Glomerular endothelial cell (primary cell): Measurements from ENCODE around the gene CD79B. TPM values are rescaled to one million over a fixed set of nuclear protein-coding genes. Genes with fewer than 3 reads are reported as not detected.

ENCODE experiments used
- DNase-seq: peaks from one replicate; pipeline ENCODE4 v3.0.0-alpha.2; 2011; ENCODE audit warnings: low read depth, low spot score; ENCODE audit errors: extremely low read depth
- total RNA-seq: library from RNA; depleted of rRNA; stranded (reverse); fragments of >200 nt; gene quantifications from 2 replicates; pipeline ENCODE4 v1.2.3, GENCODE V29; 2015

The CD79B gene
- total RNA-seq, 1 donor from 2014 or later: 0.70 TPM

- no peak for DNase-seq
These were observed 22.4 kb upstream of the CD79B start for GRCh38 chr17:63954402-63955063.

GRCh38 chr17:63950940-63951907 lies 19.1 kb upstream of the CD79B start:
- no peak for DNase-seq

- DNase-seq: no peak
These were observed 17.6 kb upstream of the CD79B start for GRCh38 chr17:63949576-63950250.

- DNase-seq: no peak
These were observed 16.4 kb upstream of the CD79B start for GRCh38 chr17:63948521-63948920.

GRCh38 chr17:63947711-63948330 lies 15.7 kb upstream of the CD79B start:
- DNase-seq: no peak

- no peak for DNase-seq
These were observed 14.6 kb upstream of the CD79B start for GRCh38 chr17:63946440-63947363.

GRCh38 chr17:63945784-63946439 lies 13.8 kb upstream of the CD79B start:
- no peak for DNase-seq

- DNase-seq: no peak
These were observed 12.8 kb upstream of the CD79B start for GRCh38 chr17:63944736-63945499.

- no peak for DNase-seq
These were observed 11.6 kb upstream of the CD79B start for GRCh38 chr17:63943745-63944144.

GRCh38 chr17:63942309-63942985 lies 10.3 kb upstream of the CD79B start:
- DNase-seq: no peak

- no peak for DNase-seq
These were observed 9.6 kb upstream of the CD79B start for GRCh38 chr17:63941751-63942150.

- no peak for DNase-seq
These were observed 9.0 kb upstream of the CD79B start for GRCh38 chr17:63941162-63941561.

- no peak for DNase-seq
These were observed 8.5 kb upstream of the CD79B start for GRCh38 chr17:63940584-63940983.

- DNase-seq: no peak
These were observed 7.8 kb upstream of the CD79B start for GRCh38 chr17:63939884-63940283.

- no peak for DNase-seq
These were observed 7.3 kb upstream of the CD79B start for GRCh38 chr17:63939401-63939800.

GRCh38 chr17:63937920-63938319 lies 5.8 kb upstream of the CD79B start:
- DNase-seq: no peak

- DNase-seq: no peak
These were observed 5.2 kb upstream of the CD79B start for GRCh38 chr17:63937319-63937718.
